Peyer's patch (tissue), 4 donors: ENCODE data around the gene KLHL9.

Experiments used
- CTCF ChIP-seq, 6 experiments: fragments of 450-650 bp in 4 of 6; fragments of 200-600 bp in 2 of 6; sonication (generic) in 1 of 6; IDR thresholded peaks; one replicate each; pipeline ENCODE4 v1.5.1; 2017 to 2019; ENCODE audit warnings: antibody characterized with exemption in 6 of 6, mild to moderate bottlenecking in 3 of 6, moderate library complexity in 1 of 6
- POLR2A ChIP-seq, 2 donors: fragments of 450-650 bp; IDR thresholded peaks; one replicate each; pipeline ENCODE4 v1.5.1; 2017; ENCODE audit warnings: antibody characterized with exemption in 2 of 2, mild to moderate bottlenecking in 2 of 2, moderate library complexity in 2 of 2

- no peak for TF ChIP-seq CTCF (IDR thresholded peaks at IDR 0.05)
- TF ChIP-seq POLR2A (IDR thresholded peaks at IDR 0.05): no peak
Observed at GRCh38 chr9:21383627-21384026, 48.4 kb upstream of the KLHL9 start.
